AG08396 (cell line): ENCODE results near the gene JUNB.
"Not testable (repeated sequence)": the region's sequence is repeated elsewhere in the genome, so short reads cannot be mapped to it uniquely, and the experiment has no call there.

ENCODE experiments used
- DNase-seq: peaks from one replicate; pipeline ENCODE4 v3.0.0; 2012; ENCODE audit warnings: low spot score, mixed read lengths

The JUNB gene

DNA sequence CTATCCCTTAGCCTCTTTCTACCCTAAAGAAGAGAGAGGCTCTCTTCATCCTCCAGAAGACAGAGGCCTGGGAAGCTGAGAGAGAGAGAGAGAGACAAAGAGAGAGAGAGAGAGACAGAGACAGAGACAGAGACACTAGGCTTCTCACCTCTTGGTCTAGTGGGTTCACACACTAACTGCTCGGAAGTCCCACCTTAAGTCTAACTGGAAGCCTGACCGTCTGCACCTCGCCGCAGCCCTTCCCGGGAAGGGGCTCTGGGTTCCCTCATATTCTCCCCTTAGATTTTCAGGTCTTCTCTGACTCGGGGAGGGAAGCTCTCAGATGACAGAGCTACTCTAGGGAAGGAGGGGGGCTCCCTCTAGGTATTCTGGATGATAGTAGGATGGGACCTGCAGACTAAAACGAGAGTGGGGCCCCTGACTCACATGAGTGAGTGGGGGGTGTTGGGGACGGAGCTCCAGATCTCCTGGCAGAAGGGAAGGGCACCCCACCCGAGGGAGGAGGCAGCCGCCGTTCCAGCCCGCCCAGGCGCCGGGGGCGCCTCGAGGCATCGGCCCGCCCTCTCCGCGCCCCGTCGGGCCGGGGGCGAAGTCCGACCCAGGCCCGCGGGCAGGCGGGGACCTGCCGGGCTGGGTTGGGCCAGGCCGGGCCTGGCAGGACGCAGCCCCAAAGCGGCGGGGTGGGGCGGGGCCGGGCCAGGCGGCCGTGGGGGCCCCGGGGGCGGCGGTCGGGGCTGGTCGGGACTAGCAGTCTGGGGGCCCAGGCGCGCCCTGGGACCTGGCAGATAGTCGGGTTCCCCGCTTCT, 2.0 kb upstream of the JUNB start:
- DNase-seq, result peak; percentile 14

DNA sequence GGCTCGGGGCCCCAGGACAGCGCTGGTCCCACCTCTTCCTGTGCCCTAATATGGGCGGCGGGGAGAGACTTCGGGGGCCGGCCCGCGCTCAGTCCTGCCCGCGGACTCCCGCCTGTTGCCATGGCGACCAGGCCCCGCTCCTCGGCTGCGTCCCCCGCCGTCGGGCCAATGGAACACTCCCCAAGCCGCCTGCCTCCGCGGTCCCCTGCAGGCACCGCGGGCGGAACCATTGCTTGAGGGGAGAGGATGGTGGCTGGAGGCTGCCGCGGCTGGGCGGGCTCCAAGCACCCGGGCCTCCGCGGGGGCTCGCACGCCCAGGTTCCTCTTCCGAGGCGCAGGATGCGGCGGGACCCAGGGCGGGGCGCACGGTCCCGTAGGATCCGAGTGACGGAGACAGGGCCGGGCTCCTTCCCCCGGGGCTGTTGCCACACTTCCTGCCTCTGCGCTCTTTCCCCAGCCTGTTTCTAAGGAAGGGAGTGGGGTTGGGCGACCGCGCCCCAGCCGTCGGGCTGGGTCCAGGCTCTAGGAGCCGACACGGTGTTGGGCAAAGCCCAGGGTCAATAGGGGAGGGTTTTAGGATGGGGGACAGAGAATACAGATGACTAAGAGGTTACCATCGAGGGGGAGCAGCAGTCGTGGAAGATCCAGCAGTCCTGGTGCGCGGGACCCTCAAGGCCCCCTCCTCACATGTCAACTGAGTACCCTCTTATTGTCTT, 1.2 kb upstream of the JUNB start:
- peak; percentile 97 for DNase-seq

DNA sequence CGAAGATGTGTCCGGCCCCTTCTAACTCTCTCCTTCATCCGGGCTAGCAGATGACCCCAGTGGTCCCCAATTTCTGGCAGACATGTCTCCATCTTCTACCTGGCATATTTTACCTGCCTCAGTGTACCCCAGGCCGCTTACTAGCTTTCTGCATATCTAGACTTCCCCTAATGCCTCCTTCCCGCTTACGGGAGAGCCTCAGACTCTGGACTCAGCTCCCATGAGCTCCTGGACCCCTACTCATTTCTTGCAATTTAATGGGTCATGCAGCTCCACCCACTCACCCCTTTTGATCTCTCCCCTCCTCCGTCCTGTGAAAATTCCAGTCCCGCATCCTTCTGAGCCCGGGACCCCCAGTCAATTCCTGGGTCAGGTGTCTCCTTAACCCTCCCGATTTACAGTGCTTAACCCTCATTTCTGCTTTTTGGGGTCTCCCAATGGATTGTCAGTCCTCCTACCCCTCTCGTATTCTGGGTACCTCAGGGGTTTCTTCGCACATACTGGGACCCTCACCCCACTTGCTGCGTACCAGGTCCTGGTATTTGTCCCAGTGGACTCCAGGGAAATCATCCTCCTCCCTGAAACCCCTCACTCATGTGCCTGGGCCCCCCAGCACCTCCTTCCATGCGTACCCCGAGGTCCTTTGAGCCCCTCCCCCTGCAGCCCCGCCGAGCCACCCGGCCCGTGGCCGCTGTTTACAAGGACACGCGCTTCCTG, 500 bp upstream of the JUNB start:
- no peak for DNase-seq

DNA sequence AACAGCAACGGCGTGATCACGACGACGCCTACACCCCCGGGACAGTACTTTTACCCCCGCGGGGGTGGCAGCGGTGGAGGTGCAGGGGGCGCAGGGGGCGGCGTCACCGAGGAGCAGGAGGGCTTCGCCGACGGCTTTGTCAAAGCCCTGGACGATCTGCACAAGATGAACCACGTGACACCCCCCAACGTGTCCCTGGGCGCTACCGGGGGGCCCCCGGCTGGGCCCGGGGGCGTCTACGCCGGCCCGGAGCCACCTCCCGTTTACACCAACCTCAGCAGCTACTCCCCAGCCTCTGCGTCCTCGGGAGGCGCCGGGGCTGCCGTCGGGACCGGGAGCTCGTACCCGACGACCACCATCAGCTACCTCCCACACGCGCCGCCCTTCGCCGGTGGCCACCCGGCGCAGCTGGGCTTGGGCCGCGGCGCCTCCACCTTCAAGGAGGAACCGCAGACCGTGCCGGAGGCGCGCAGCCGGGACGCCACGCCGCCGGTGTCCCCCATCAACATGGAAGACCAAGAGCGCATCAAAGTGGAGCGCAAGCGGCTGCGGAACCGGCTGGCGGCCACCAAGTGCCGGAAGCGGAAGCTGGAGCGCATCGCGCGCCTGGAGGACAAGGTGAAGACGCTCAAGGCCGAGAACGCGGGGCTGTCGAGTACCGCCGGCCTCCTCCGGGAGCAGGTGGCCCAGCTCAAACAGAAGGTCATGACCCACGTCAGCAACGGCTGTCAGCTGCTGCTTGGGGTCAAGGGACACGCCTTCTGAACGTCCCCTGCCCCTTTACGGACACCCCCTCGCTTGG, 966 bp downstream of the JUNB start:
- peak; percentile 29 for DNase-seq

DNA sequence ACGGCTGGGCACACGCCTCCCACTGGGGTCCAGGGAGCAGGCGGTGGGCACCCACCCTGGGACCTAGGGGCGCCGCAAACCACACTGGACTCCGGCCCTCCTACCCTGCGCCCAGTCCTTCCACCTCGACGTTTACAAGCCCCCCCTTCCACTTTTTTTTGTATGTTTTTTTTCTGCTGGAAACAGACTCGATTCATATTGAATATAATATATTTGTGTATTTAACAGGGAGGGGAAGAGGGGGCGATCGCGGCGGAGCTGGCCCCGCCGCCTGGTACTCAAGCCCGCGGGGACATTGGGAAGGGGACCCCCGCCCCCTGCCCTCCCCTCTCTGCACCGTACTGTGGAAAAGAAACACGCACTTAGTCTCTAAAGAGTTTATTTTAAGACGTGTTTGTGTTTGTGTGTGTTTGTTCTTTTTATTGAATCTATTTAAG, 1.6 kb downstream of the JUNB start:
- peak; percentile 9 for DNase-seq

DNA sequence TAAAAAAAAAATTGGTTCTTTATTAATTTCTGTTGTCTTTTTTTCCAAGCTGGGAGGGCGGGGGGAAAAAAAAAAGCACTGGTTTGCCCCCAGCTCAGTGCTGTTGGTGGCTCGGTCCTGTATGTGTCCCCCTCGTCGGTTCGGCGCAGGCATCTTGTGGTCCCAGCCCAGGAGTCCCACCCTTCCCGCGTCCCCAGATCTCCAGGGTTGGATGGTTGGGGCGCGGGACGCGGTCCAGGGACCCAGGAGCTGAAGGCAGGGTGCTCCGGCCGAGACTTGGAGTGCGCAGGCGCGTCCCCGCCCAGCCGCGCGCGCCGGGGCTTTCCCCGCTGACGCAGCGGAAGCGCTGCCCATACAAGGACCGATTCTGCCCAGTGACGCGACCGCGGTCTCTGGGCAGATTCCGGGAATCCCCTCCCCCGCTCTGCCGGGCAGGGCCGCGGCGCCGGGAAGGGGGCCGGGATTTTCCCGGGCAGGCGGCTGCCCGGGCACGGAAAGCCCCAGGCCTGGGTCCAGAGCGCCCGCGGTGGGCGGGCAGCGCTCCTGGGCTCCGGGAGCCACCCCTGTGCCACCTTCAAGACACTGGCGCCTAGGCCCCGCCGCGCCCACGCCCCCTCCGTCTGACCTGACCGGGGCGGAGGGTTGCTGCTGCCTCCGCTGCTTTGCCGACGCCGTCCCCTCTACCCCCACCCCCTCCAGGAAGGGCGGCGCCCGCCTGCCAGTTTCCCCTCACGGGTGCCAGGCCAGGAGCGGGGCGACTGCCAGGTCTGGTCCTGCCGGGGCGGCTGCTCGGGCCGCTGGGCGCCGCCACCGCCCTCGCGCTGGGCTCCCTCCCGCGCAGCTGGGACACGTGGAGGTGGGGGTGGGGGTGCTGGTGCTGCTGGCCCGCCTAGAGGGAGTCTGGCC, 2.3 kb downstream of the JUNB start:
- DNase-seq, result peak; percentile 98

DNA sequence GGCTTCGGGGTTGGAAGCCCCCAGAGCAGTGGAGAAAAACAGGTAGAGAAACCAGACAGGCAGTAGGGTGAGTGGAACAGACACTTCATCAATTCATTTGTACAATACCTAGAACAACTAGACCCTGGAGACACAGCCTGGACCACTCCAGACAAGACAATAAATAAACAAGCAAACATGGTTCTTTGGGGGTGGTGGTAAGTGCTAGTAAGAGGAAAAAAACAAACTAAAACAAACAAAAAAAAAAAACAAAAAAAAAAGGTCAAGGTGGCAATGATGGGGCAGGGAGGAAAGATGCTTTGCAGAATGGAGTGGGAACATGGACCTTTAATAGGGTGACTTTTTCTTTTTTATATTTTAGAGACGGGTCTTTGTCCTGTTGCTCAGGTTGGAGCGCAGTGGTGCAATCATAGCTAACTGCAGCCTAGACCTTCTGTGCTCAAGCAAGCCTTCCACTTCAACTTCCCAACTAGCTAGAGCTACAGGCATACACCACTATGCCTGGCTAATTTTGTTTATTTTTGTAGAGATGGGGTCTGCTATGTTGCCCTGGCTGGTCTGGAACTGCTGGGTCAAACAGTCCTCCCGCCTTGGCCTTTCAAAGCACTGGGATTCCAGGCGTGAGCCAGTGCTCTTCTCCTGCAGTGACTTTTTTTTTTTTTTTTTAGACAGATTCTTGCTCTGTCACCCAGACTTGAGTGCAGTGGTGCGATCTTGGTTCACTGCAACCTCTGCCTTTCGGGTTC, 3.1 kb downstream of the JUNB start:
- DNase-seq, result no peak

DNA sequence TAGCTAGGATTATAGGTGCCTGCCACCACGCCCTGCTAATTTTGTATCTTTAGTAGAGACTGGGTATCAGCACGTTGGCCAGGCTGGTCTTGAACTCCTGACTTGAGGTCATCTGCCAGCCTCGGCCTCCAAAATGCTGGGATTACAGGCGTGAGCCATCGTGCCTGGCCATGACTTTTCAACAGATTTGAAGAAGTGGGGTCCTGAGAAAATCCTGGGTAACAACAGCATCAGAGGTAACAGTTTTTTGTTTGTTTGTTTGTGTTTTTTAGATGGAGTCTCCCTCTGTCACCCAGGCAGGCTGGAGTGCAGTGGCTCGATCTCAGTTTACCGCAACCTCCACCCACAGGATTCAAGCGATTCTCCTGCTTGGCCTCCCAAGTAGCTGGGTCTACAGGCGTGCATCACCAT, 3.7 kb downstream of the JUNB start:
- no peak for DNase-seq

DNA sequence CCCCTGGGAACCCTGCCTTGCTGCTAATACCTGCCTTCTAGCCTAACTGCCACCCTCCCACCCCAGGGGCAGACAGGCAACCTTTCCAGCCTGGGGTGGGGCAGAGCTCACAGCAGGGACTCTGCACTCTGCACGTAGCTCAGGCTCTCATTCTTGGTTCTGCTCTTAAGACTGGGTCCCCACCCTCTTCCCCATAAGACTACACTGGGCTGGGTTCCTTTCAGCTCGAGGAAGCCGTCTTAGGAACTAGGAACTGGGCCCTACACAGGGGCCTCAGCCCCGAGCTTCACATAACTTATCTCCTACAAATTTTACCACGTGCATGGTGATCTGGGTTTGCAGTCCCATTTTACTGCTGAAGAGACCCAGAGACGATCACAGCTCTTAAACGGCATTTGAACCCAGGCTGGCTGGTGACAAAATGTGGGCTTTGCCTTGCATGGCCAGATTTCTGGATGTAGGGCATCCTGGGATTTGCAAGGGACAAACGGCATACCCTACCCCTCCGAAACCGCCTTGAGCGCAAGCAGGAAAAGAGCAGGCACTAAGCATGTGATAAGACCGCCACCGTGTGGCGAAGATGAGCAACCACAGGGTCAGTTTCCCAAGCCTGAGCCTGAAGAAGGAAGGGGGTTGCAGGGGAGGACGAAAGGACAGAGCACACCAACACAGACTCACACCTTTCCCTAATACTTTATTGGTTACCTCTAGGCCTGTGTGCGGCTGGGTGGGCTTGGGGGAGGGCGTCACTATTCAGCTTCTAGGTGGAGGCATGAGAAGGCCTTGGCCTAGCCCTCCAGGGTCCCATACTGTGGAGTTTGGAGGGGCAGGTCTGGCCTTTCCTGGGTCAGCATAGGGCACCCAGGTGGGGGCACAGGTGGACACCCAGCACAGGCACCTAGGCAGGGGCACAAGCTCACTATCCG, 5.1 kb downstream of the JUNB start:
- DNase-seq, result peak; percentile 71

DNA sequence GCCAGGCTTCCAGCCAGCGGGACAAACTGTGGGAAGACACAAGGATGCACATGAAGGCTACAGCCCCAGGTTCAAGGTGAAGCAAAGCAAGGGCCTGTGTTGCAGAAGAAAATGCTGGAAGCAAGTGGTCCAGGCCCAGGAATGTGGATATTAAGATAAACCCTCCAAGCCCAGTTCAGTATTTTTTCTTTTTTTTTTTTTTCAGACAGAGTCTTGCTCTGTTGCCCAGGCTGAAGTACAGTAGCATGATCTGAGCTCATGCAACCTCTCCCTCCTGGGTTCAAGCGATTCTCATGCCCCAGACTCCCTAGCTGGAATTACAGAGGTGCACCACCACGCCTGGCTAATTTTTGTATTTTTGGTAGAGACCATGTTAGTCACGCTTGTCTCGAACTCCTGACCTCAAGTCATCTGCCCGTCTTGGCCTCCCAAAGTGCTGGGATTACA, 5.9 kb downstream of the JUNB start:
- no peak for DNase-seq

DNA sequence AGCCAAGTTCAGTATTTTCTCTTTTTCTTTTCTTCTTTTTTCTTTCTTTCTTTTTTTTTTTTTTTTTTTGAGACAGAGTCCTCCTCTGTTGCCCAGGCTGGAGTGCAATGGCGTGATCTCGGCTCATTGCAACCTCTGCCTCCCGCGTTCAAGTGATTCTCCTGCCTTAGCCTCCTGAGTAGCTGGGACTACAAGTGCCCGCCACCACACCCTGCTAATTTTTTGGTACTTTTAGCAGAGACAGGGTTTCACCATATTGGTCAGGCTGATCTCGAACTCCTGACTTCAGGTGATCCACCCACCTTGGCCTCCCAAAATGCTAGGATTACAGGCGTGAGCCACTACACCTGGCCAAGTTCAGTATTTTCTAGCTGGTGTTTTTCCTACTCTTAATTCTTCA, 6.3 kb downstream of the JUNB start:
- DNase-seq, result not testable (repeated sequence)

DNA sequence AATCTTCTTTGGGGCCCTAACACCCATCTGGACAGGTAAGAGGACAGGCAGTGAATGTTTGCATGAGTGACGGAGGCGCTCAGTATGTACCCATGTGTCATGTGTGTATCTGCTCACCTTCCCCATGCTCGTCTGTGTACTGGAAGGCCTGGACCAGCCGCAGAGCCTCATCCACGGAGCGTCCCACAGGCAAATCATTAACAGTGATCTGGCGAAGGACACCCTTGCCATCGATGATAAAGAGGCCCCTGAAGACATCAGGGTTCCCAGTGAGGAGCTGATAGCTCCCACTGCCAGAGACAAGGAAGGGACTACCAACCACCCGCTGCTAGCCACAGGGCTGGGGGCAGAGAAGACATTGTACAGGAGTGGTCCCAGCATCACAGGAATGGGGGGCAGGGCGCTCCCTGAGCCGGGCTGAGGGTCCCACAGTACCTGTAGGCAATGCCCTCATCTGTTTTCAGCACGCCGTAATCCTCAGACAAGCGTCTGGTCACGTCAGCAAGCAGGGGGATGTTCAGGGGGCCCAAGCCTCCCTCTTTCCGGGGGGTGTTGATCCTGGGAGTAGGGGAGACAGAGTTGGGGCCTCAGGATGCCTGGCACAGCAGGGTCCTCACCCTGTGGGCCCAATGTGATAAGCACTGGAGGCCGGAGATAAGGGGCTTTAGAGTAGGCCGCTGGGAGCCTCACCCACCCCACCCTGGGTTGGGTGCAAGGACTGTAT, 8.6 kb downstream of the JUNB start:
- DNase-seq, result no peak

DNA sequence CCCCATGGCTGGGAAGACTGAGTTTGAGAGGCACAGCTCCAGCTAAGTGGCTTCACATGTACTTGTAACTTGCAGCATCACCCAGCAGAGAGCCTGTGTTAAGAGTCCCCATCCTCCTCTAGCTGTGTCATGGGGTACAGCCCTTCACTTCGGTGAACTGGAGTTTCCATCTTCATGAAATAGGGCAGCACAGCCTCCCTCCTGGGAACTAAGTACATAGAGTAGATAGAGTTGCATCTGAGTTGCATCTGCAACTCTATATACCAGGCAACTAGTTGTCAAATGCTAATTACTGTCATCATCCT, 9.1 kb downstream of the JUNB start:
- DNase-seq, result no peak

DNA sequence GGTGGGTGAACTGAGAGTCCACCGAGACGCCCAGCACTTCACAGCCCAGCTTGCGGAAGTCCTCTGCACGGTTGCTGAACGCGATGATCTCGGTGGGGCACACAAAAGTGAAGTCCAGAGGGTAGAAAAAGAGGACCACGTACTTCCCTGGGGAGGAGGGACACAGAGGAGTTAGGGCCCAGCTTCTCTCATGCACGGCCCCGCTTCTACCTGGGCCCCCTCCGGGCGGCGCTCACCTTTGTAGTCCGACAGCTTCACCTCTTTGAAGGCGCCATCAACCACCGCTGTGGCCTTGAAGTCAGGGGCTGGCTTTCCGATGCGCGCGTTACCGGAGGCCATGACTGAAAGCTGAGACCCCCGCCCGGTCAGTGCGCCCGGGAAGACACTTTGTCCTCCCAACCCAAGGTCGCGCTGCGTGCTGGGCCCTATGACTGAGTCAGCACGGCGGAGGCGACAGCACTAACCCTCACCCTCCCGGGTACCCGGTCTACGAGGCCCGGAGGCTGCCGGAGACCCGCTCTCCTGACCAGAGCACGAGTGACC, 9.7 kb downstream of the JUNB start:
- peak; percentile 34 for DNase-seq

DNA sequence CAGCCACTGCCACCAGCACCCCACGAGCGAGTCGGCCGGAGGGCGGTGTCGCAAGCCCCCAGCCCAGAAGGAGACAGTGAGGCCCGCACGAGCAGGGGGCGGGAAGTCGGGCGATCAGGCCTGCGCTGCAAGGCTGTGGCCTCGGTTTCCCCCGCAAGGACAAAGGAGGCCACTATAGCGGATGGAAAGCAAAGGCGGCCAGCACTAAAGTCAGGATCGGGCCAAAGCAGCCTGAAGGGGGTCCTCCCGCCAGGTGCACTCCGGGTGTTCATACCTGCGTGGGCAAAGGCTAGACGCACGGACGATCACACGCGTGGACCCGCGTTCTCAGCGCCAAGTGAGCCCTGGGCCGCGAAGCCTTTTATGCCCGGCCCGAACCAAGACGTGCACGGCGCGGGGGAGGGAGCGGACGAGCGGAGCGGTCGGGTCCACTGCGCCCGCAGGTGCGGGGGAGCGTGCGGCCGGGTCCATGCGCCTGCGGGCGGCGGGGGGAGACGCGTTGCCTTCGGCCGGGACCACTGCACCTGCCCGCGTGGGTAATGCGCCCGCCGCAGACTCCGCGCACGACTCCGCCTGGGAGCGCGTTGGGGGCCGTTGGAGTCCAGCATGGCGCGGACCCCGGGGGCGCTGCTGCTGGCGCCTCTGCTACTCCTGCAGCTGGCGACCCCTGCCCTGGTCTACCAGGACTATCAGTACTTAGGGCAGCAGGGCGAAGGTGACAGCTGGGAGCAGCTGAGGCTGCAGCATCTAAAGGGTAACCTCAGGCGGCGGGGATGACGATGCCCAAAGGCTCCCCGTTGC, 10.4 kb downstream of the JUNB start, which contains the start of the genes PRDX2 and THSD8:
Gene PRDX2, minus strand, starts transcription at position 335 of the 801 bp plus-strand sequence. CDS start 539 bp downstream, outside the sequence.
Gene THSD8, plus strand, starts transcription at position 604 of the 801 bp plus-strand sequence. Its CDS starts 3 bp downstream, at position 607.
- peak; percentile 89 for DNase-seq

DNA sequence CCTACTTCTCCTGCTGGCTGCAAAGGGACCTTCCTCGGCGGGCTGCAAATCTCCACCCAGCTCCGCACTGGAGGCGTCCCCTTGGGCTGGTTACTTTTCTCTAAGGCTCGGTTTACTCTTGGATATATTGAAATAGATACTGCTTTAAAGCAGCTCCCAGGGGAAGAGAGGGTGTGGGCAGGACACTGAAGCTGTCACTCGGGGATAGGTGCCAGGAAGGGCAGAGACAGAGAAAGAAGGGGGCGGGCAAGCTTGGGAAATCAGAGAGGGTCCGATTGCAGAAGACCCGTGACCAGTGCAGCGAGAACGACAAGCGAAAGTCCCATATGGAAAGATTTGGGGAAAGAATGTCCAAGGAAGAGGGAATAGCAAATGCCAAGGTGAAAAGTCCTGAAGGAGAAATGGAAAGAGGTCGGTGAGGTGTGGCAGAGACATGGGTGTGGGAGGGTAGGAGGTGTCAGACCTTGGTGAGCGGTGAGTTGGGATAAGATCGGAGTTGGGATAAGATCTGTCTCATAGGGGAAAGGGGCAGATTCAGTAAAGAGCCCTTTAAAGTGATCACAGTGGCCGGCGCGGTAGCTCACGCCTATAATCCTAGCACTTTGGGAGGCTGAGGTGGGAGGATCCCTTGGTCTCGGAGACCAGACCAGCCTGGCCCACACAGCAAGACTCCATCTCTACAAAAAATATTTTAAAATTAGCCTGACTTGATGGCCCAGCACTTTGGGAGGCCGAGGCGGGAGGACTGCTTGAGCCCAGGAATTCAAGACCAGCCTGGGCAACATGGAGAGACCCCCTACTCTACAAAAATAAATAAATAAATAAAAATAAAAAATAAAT, 11.2 kb downstream of the JUNB start:
- DNase-seq, result peak; percentile 65
